CD14-positive monocyte (primary cell): ENCODE results near the gene PRDX4. TPM values are rescaled to one million over a fixed set of nuclear protein-coding genes. Genes with fewer than 3 reads are reported as not detected.

ENCODE experiments used
- DNase-seq, 3 donors: peaks; one replicate each; pipeline ENCODE4 v3.0.0-alpha.2; 2011 to 2022
- H2AFZ ChIP-seq: 2 replicates; pipeline ENCODE4 v1.6.0; 2012; ENCODE audit warnings: mild to moderate bottlenecking, low read depth, low read length, inconsistent platforms; ENCODE audit not compliant: insufficient read depth, poor library complexity, severe bottlenecking
- H3K27ac ChIP-seq, 2 donors: 1 replicate in 1 of 2; 2 replicates in 1 of 2; pipeline ENCODE4 v1.5.1; 2012 to 2013; ENCODE audit warnings: low read length in 2 of 2, control low read depth in 1 of 2, inconsistent platforms in 1 of 2, low read depth in 1 of 2, mild to moderate bottlenecking in 1 of 2
- H3K27me3 ChIP-seq, 2 donors: one replicate each; pipeline versions ENCODE4 v1.6.0 to v1.6.1; 2011 to 2013; ENCODE audit warnings: low read length in 2 of 2; ENCODE audit not compliant: control insufficient read depth in 2 of 2, insufficient read depth in 2 of 2
- H3K36me3 ChIP-seq, 2 donors: replicated peaks in 1 of 2; 1 replicate in 1 of 2; 2 replicates in 1 of 2; pipeline versions ENCODE4 v1.5.1 to v1.6.1; 2012 to 2013; ENCODE audit warnings: low read length in 2 of 2, control low read depth in 1 of 2, inconsistent platforms in 1 of 2, mild to moderate bottlenecking in 1 of 2; ENCODE audit not compliant: insufficient read depth in 2 of 2, control insufficient read depth in 1 of 2
- H3K4me1 ChIP-seq, 2 donors: 1 replicate in 1 of 2; 2 replicates in 1 of 2; pipeline versions ENCODE4 v1.5.1 to v1.6.1; 2012 to 2013; ENCODE audit warnings: low read length in 2 of 2, control low read depth in 1 of 2, inconsistent platforms in 1 of 2, mild to moderate bottlenecking in 1 of 2, moderate library complexity in 1 of 2; ENCODE audit not compliant: insufficient read depth in 2 of 2, control insufficient read depth in 1 of 2
- H3K4me2 ChIP-seq: replicated peaks from 2 replicates; pipeline ENCODE3; 2012; ENCODE audit warnings: low read length, moderate library complexity, mild to moderate bottlenecking; ENCODE audit not compliant: poor library complexity, severe bottlenecking; ENCODE audit errors: extremely low read depth
- H3K4me3 ChIP-seq, 3 experiments: fragments of 200-600 bp in 1 of 3; sonication (generic) in 1 of 3; replicated peaks in 1 of 3; 1 replicate in 2 of 3; 2 replicates in 1 of 3; pipeline ENCODE4 v1.5.1; 2011 to 2013; ENCODE audit warnings: low read length in 3 of 3, mild to moderate bottlenecking in 3 of 3, control low read depth in 2 of 3, low read depth in 2 of 3, inconsistent platforms in 1 of 3, moderate library complexity in 1 of 3
- H3K79me2 ChIP-seq: 2 replicates; pipeline ENCODE4 v1.6.0; 2012; ENCODE audit warnings: mild to moderate bottlenecking, control low read depth, inconsistent platforms, low read length, moderate library complexity; ENCODE audit not compliant: insufficient read depth
- H3K9ac ChIP-seq: 2 replicates; pipeline ENCODE4 v1.6.0; 2017; ENCODE audit warnings: low read length, mild to moderate bottlenecking; ENCODE audit not compliant: insufficient read depth, poor library complexity, severe bottlenecking
- H3K9me3 ChIP-seq, 2 donors: replicated peaks in 1 of 2; 1 replicate in 1 of 2; 2 replicates in 1 of 2; pipeline versions ENCODE4 v1.5.1 to v1.6.1; 2012 to 2013; ENCODE audit warnings: low read length in 2 of 2, control low read depth in 1 of 2; ENCODE audit not compliant: control insufficient read depth in 1 of 2, insufficient read depth in 1 of 2
- H4K20me1 ChIP-seq: 2 replicates; pipeline ENCODE4 v1.6.0; 2012; ENCODE audit warnings: mild to moderate bottlenecking, low read length, control low read depth, moderate library complexity; ENCODE audit not compliant: insufficient read depth
- H3K27ac Mint-ChIP-seq, 7 donors: one replicate each; pipeline ENCODE4 v1.8.0; 2020; ENCODE audit warnings: mild to moderate bottlenecking in 7 of 7, mixed read lengths in 7 of 7, moderate library complexity in 6 of 7, inconsistent platforms in 2 of 7
- H3K27me3 Mint-ChIP-seq, 3 donors: one replicate each; pipeline ENCODE4 v1.8.0; 2021 to 2022; ENCODE audit warnings: low read depth in 3 of 3, mild to moderate bottlenecking in 3 of 3, mixed read lengths in 3 of 3, moderate library complexity in 3 of 3, inconsistent platforms in 1 of 3
- H3K36me3 Mint-ChIP-seq, 2 donors: one replicate each; pipeline ENCODE4 v1.8.0; 2020; ENCODE audit warnings: mixed read lengths in 2 of 2, inconsistent platforms in 1 of 2, mild to moderate bottlenecking in 1 of 2
- H3K4me1 Mint-ChIP-seq: one replicate; pipeline ENCODE4 v1.8.0; 2020; ENCODE audit warnings: mild to moderate bottlenecking, mixed read lengths
- H3K4me3 Mint-ChIP-seq, 2 donors: one replicate each; pipeline ENCODE4 v1.8.0; 2020; ENCODE audit warnings: mild to moderate bottlenecking in 2 of 2, mixed read lengths in 2 of 2, moderate library complexity in 1 of 2
- H3K9me3 Mint-ChIP-seq, 7 donors: one replicate each; pipeline ENCODE4 v1.8.0; 2020 to 2022; ENCODE audit warnings: mixed read lengths in 7 of 7, mild to moderate bottlenecking in 6 of 7, moderate library complexity in 6 of 7, inconsistent platforms in 2 of 7
- CTCF ChIP-seq: fragments of 200-600 bp; IDR thresholded peaks from one replicate; pipeline ENCODE4 v1.8.0; 2022; ENCODE audit warnings: antibody characterized with exemption, mild to moderate bottlenecking
- WGBS: methylation state at CpG from one replicate; pipeline ENCODE4 v1.1.5; 2013; ENCODE audit warnings: missing lambda C conversion rate; ENCODE audit not compliant: insufficient coverage; 5-methylcytosine and 5-hydroxymethylcytosine counted together
- intact Hi-C, 2 donors: fragments of 100-400 bp; cut with micrococcal nuclease; formaldehyde crosslinking; loops; one replicate each; pipeline versions ENCODE4 v1.15.0 to v1.15.1; 2023
- polyA plus RNA-seq, 3 donors: library from polyadenylated mRNA; depleted of rRNA in 1 of 3; unstranded in 2 of 3; stranded (reverse) in 1 of 3; fragments of 300-500 nt in 2 of 3; fragments of >200 nt in 1 of 3; fragmentation: Illumina TruSeq in 2 of 3; gene quantifications; 1 replicate in 2 of 3; 2 replicates in 1 of 3; pipeline ENCODE4 v1.2.3, GENCODE V29; 2012 to 2021

PRDX4 gene
- polyA plus RNA-seq, 3 donors = 12.8 to 76.2 (median 60.6) TPM

GRCh38 chrX:23633834-23634580 lies 33.3 kb upstream of the PRDX4 start:
- Histone ChIP-seq H4K20me1 (no peaks in the 10 kb centered on the region), H3K9me3 (no peaks in the 10 kb centered on the region), H3K79me2 (no peaks in the 10 kb centered on the region), H3K4me1 (no peaks in the 10 kb centered on the region), H2AFZ (no peak overlapping the region), H3K36me3 (no peaks in the 10 kb centered on the region), H3K4me2 (no peak overlapping the region), H3K27ac (no peak overlapping the region), H3K9ac (no peak overlapping the region), H3K4me3 (no peak overlapping the region), H3K27me3 (no peaks in the 10 kb centered on the region)
- DNase-seq = no peak
- WGBS = no CpG with 5 or more reads among the region's 3 CpGs
- peaks cover 0 to 3% (median 0%) of the 10 kb centered on the region in 7 donors for H3K9me3 Mint-ChIP-seq
- no peak overlapping the region for H3K4me3 Mint-ChIP-seq
- no peaks in the 10 kb centered on the region for H3K36me3 Mint-ChIP-seq
- no peak overlapping the region for H3K27ac Mint-ChIP-seq
- TF ChIP-seq CTCF = no peak
- no peaks in the 10 kb centered on the region for H3K4me1 Mint-ChIP-seq
- peaks cover 0 to 8% (median 3%) of the 10 kb centered on the region in 3 donors for H3K27me3 Mint-ChIP-seq
- intact Hi-C loops = no loop called here

GRCh38 chrX:23637187-23637586 lies 30.1 kb upstream of the PRDX4 start:
- intact Hi-C loops = no loop called here
- Histone ChIP-seq H2AFZ (no peak overlapping the region), H4K20me1 (no peaks in the 10 kb centered on the region), H3K9ac (no peak overlapping the region), H3K4me2 (no peak overlapping the region), H3K27me3 (no peaks in the 10 kb centered on the region), H3K4me1 (no peaks in the 10 kb centered on the region), H3K4me3 (no peak overlapping the region), H3K27ac (no peak overlapping the region), H3K36me3 (no peaks in the 10 kb centered on the region), H3K9me3 (no peaks in the 10 kb centered on the region), H3K79me2 (no peaks in the 10 kb centered on the region)
- Mint-ChIP-seq H3K36me3 (no peaks in the 10 kb centered on the region), H3K9me3 (peaks cover 0 to 12% (median 6%) of the 10 kb centered on the region in 7 donors), H3K4me3 (no peak overlapping the region), H3K4me1 (no peaks in the 10 kb centered on the region), H3K27ac (no peak overlapping the region), H3K27me3 (peaks cover 0 to 10% (median 3%) of the 10 kb centered on the region in 3 donors)
- WGBS = 100% methylated on average over 2 of the region's 4 CpGs
- DNase-seq = no peak
- TF ChIP-seq CTCF = no peak
